Esophagus muscularis mucosa (tissue), 4 donors: ENCODE data around the gene NUCB1. TPM values are rescaled to one million over a fixed set of nuclear protein-coding genes. Genes with fewer than 3 reads are reported as not detected.
"Not testable (repeated sequence)": the region's sequence is repeated elsewhere in the genome, so short reads cannot be mapped to it uniquely, and the experiment has no call there.

ENCODE experiments used
- DNase-seq: peaks from one replicate; pipeline ENCODE4 v3.0.0-alpha.2; 2017; ENCODE audit errors: extremely low spot score
- H3K27ac ChIP-seq, 4 donors: fragments of 200-600 bp; sonication (generic); replicated peaks in 1 of 4; 1 replicate in 3 of 4; 2 replicates in 1 of 4; pipeline ENCODE4 v1.5.1; 2016 to 2019; ENCODE audit warnings: mild to moderate bottlenecking in 1 of 4
- H3K27me3 ChIP-seq, 4 donors: fragments of 200-600 bp; sonication (generic); one replicate each; pipeline versions ENCODE4 v1.5.1 to v1.6.0; 2016 to 2019
- H3K36me3 ChIP-seq, 4 donors: fragments of 200-600 bp; sonication (generic); one replicate each; pipeline ENCODE4 v1.5.1; 2016 to 2019
- H3K4me1 ChIP-seq, 4 donors: fragments of 200-600 bp; sonication (generic); one replicate each; pipeline ENCODE4 v1.5.1; 2016 to 2019
- H3K4me3 ChIP-seq, 4 donors: fragments of 200-600 bp; sonication (generic); 1 replicate in 2 of 4; 2 replicates in 2 of 4; pipeline ENCODE4 v1.5.1; 2016 to 2019; ENCODE audit warnings: mild to moderate bottlenecking in 4 of 4, moderate library complexity in 1 of 4
- H3K9me3 ChIP-seq, 4 donors: fragments of 200-600 bp; sonication (generic); 1 replicate in 3 of 4; 2 replicates in 1 of 4; pipeline ENCODE4 v1.5.1; 2016 to 2019
- CTCF ChIP-seq, 3 experiments: fragments of 200-600 bp in 2 of 3; fragments of 450-650 bp in 1 of 3; sonication (generic) in 2 of 3; IDR thresholded peaks; one replicate each; pipeline ENCODE4 v1.5.1; 2017 to 2019; ENCODE audit warnings: antibody characterized with exemption in 3 of 3, mild to moderate bottlenecking in 2 of 3, moderate library complexity in 1 of 3
- EP300 ChIP-seq: sonication (generic); formaldehyde crosslinking; IDR thresholded peaks from one replicate; pipeline ENCODE4 v1.6.1; 2017; ENCODE audit warnings: antibody characterized with exemption
- POLR2A ChIP-seq: fragments of 450-650 bp; IDR thresholded peaks from one replicate; pipeline ENCODE4 v1.6.1; 2017; ENCODE audit warnings: antibody characterized with exemption, moderate library complexity, mild to moderate bottlenecking, low read depth
- POLR2AphosphoS5 ChIP-seq, 2 donors: sonication (generic); formaldehyde crosslinking; IDR thresholded peaks; one replicate each; pipeline ENCODE4 v1.6.1; 2017; ENCODE audit warnings: antibody characterized with exemption in 2 of 2
- WGBS: methylation state at CpG from one replicate; pipeline ENCODE4 v1.1.5; 2018; 5-methylcytosine and 5-hydroxymethylcytosine counted together
- intact Hi-C: fragments of 100-400 bp; cut with DNase I; formaldehyde crosslinking; loops from one replicate; pipeline ENCODE4 v1.15.1; 2023
- total RNA-seq, 4 donors: library from RNA; depleted of rRNA; stranded (reverse); fragments of >200 nt; gene quantifications; one replicate each; pipeline versions ENCODE4 v1.1.0 to v1.2.1, GENCODE V29; 2016

The NUCB1 gene
- total RNA-seq, 4 donors from 2014 or later = 179 to 356 (median 284) TPM

- H3K9me3 ChIP-seq = no peaks in the 10 kb centered on the region
- H3K27me3 ChIP-seq = no peaks in the 10 kb centered on the region
- peaks cover 53 to 59% (median 55%) of the 10 kb centered on the region in 4 donors for H3K4me1 ChIP-seq
- H3K36me3 ChIP-seq = peaks cover 8 to 66% (median 46%) of the 10 kb centered on the region in 4 donors
- no peak for DNase-seq
- TF ChIP-seq EP300 = no peak
- no peak for TF ChIP-seq CTCF (IDR thresholded peaks at IDR 0.05)
- TF ChIP-seq POLR2A = no peak
- no peak for TF ChIP-seq POLR2AphosphoS5 (IDR thresholded peaks at IDR 0.05)
- 89% methylated on average over 6 of the region's 6 CpGs for WGBS
- intact Hi-C loops = no loop called here
- peak overlapping the region in 3 of 4 donors; percentile 94 to 100 (median 99) for H3K27ac ChIP-seq
- H3K4me3 ChIP-seq = no peak overlapping the region
Measured at GRCh38 chr19:48877855-48878195, 22.3 kb upstream of the NUCB1 start.

GRCh38 chr19:48878196-48879024 is 21.7 kb upstream of the NUCB1 start:
- no peak for DNase-seq
- TF ChIP-seq POLR2AphosphoS5 (IDR thresholded peaks at IDR 0.05) (peak; percentile 10 to 25), CTCF (IDR thresholded peaks at IDR 0.05) (no peak)
- H3K4me1 ChIP-seq = peaks cover 50 to 56% (median 54%) of the 10 kb centered on the region in 4 donors
- H3K36me3 ChIP-seq = peaks cover 8 to 62% (median 44%) of the 10 kb centered on the region in 4 donors
- WGBS = 74% methylated on average over 11 of the region's 11 CpGs
- intact Hi-C loops = no loop called here
- H3K9me3 ChIP-seq = no peaks in the 10 kb centered on the region
- H3K4me3 ChIP-seq = no peak overlapping the region
- no peaks in the 10 kb centered on the region for H3K27me3 ChIP-seq
- H3K27ac ChIP-seq = peak overlapping the region; percentile 27 to 100 (median 96)

- H3K4me1 ChIP-seq = peaks cover 42 to 49% (median 47%) of the 10 kb centered on the region in 4 donors
- peak overlapping the region; percentile 21 to 99 (median 60) for H3K27ac ChIP-seq
- intact Hi-C loops = no loop called here
- no peaks in the 10 kb centered on the region for H3K9me3 ChIP-seq
- no peak for DNase-seq
- H3K27me3 ChIP-seq = no peaks in the 10 kb centered on the region
- 86% methylated on average over 13 of the region's 13 CpGs for WGBS
- H3K36me3 ChIP-seq = peaks cover 8 to 55% (median 38%) of the 10 kb centered on the region in 4 donors
- H3K4me3 ChIP-seq = no peak overlapping the region
- TF ChIP-seq POLR2A (no peak), POLR2AphosphoS5 (IDR thresholded peaks at IDR 0.05) (no peak), EP300 (no peak), CTCF (IDR thresholded peaks at IDR 0.05) (no peak)
Measured at GRCh38 chr19:48879025-48879637, 21.0 kb upstream of the NUCB1 start.

- DNase-seq, H3K4me3 ChIP-seq, H3K9me3 ChIP-seq, H3K27me3 ChIP-seq, intact Hi-C loops: not testable (repeated sequence)
- peak overlapping the region in 1 of 4 donors; percentile 99 for H3K27ac ChIP-seq
- peaks cover 37 to 49% (median 41%) of the 10 kb centered on the region in 4 donors for H3K4me1 ChIP-seq
- H3K36me3 ChIP-seq = peaks cover 8 to 49% (median 33%) of the 10 kb centered on the region in 4 donors
- 94% methylated on average over 9 of the region's 9 CpGs for WGBS
Measured at GRCh38 chr19:48879696-48880095, 20.4 kb upstream of the NUCB1 start.
